ENCODE measurements around the gene NR4A1.

NR4A1 gene

DNA sequence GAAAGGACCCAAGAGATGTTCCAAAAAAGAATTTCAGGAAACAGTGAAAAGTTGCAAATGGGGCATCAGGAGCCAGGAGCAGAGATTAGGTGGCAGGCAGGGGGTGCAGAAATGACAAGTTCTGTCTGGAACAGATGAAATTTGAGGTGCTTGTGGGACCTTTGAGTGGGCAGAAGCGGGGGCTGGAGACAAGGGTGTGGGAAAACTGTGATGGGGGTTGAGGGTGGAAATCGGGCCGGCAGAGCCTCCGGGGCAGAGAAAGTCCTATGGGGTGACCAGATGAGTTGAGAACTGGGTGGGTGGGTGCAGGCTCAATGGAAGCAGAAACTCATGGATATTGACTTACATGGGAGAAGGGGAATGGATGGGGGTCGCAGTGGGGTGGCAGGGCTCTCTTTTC is 1.6 kb upstream of the NR4A1 start:
- TF ChIP-seq SNAI2 (CRISPR knock-in tag; IDR thresholded peaks at IDR 0.05): no peak
- TF ChIP-seq ZNF8 (CRISPR knock-in tag; IDR thresholded peaks at IDR 0.05): no peak
- TF ChIP-seq PPARA (CRISPR knock-in tag; IDR thresholded peaks at IDR 0.05; ENCODE audit: borderline replicate concordance): no peak
- no peak for ATAC-seq

DNA sequence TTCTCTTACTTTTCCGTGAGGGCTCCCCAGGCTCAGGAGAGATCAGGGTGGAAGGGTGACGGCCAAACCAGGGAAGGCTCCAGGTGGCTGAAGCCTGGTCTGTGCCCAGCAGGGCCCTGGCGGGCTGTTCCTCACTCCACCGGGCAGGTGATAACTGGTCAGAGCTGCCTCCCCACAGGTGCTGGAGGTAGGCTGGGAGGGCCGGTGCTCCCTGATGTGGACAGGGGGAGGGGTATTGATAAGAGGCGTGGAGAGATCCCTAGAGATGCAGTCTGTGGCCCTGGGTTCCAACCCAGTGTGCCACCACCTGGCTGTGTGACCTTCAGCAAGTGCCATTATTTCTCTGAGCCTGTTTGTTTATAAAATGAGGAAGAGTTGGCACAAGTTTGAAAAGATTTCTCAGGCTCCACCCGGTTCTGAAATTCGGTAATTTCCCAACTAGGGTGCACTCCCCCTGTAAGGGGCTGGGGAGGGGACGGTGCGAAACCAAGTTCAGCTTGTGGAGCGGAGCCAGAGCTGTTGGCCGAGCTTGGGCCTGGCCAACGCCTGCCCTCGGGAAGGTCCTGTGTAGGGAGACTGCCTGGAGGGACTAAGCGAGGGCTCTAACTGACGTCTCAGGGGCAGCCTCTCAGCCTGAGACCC is 1.0 kb upstream of the NR4A1 start:
- no peak for ATAC-seq
- TF ChIP-seq ZC3H10 (CRISPR knock-in tag; IDR thresholded peaks at IDR 0.05): 0 out of 2 replicates have a peak, but pooled peaks have one; percentile 21
- no peak for TF ChIP-seq ZNF70 (CRISPR knock-in tag; IDR thresholded peaks at IDR 0.05)

DNA sequence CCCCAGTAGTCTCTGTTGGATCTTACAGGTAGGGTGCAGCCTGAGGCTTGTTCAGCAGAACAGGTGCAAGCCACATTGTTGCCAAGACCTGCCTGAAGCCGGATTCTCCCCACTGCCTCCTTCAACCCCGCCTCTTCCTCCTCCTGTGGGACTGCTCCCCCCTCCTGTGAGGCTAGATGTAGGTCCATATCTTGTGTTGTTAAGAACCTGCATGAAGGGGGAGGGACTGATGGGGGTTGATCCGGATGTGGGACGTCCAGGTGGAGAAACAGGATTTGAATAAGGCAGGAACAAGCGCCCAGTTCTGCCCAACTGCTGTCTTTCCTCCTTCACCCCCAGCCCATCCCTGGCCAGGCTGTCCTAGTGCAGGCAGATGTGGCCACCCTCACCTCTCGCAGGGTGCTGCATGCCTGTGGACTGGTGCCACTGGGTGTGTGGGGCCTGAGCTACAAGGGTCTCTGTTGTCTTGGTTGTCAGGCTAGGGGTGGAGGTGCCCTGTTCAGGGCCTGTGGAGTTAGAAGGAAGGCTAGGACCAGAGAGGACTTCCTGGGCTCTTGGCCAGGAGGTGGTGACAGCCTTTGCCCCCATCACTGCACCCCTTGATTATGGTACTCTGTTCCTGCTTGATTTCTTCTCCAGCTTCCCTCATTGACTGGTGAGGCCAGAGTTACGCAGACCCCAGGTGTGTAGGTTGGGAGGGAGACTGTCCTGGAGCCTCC is 1.4 kb downstream of the NR4A1 start:
- no peak for ATAC-seq
- TF ChIP-seq ZFP30 (CRISPR knock-in tag; IDR thresholded peaks at IDR 0.05): no peak
- TF ChIP-seq CREB5 (CRISPR knock-in tag; IDR thresholded peaks at IDR 0.05; ENCODE audit: low read depth): peak; percentile 66

- TF ChIP-seq CREB5 (CRISPR knock-in tag; IDR thresholded peaks at IDR 0.05; ENCODE audit: low read depth) (no peak), ZNF565 (CRISPR knock-in tag; conservative IDR thresholded peaks at IDR 0.05; ENCODE audit: low read depth) (no peak), SNAI2 (CRISPR knock-in tag; IDR thresholded peaks at IDR 0.05) (no peak), ZNF70 (CRISPR knock-in tag; IDR thresholded peaks at IDR 0.05) (no peak), GLIS3 (CRISPR knock-in tag; IDR thresholded peaks at IDR 0.05) (no peak), BACH2 (CRISPR knock-in tag; IDR thresholded peaks at IDR 0.05; ENCODE audit: borderline replicate concordance) (no peak), ZFP3 (CRISPR knock-in tag; IDR thresholded peaks at IDR 0.05) (no peak), ARNTL (CRISPR knock-in tag; IDR thresholded peaks at IDR 0.05; ENCODE audit: borderline replicate concordance, low read depth) (no peak), RARB (CRISPR knock-in tag; IDR thresholded peaks at IDR 0.05) (no peak), ZNF8 (CRISPR knock-in tag; IDR thresholded peaks at IDR 0.05) (no peak), OSR1 (CRISPR knock-in tag; IDR thresholded peaks at IDR 0.05) (no peak), CSRNP3 (CRISPR knock-in tag; IDR thresholded peaks at IDR 0.05) (no peak), TCF4 (CRISPR knock-in tag; IDR thresholded peaks at IDR 0.05; ENCODE audit: borderline replicate concordance) (no peak), TOX (CRISPR knock-in tag; IDR thresholded peaks at IDR 0.05; ENCODE audit: borderline replicate concordance) (no peak), ISL1 (CRISPR knock-in tag; IDR thresholded peaks at IDR 0.05) (no peak)
- TF ChIP-seq, protein P1, sequence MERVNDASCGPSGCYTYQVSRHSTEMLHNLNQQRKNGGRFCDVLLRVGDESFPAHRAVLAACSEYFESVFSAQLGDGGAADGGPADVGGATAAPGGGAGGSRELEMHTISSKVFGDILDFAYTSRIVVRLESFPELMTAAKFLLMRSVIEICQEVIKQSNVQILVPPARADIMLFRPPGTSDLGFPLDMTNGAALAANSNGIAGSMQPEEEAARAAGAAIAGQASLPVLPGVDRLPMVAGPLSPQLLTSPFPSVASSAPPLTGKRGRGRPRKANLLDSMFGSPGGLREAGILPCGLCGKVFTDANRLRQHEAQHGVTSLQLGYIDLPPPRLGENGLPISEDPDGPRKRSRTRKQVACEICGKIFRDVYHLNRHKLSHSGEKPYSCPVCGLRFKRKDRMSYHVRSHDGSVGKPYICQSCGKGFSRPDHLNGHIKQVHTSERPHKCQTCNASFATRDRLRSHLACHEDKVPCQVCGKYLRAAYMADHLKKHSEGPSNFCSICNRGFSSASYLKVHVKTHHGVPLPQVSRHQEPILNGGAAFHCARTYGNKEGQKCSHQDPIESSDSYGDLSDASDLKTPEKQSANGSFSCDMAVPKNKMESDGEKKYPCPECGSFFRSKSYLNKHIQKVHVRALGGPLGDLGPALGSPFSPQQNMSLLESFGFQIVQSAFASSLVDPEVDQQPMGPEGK (CRISPR knock-in tag; IDR thresholded peaks at IDR 0.05; ENCODE audit: borderline replicate concordance): no peak
- TF ChIP-seq, protein P2, sequence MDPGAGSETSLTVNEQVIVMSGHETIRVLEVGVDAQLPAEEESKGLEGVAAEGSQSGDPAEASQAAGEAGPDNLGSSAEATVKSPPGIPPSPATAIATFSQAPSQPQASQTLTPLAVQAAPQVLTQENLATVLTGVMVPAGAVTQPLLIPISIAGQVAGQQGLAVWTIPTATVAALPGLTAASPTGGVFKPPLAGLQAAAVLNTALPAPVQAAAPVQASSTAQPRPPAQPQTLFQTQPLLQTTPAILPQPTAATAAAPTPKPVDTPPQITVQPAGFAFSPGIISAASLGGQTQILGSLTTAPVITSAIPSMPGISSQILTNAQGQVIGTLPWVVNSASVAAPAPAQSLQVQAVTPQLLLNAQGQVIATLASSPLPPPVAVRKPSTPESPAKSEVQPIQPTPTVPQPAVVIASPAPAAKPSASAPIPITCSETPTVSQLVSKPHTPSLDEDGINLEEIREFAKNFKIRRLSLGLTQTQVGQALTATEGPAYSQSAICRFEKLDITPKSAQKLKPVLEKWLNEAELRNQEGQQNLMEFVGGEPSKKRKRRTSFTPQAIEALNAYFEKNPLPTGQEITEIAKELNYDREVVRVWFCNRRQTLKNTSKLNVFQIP (CRISPR knock-in tag; IDR thresholded peaks at IDR 0.05; ENCODE audit: borderline replicate concordance, low read depth): no peak
- ATAC-seq: no peak
These were observed 2.4 kb downstream of the NR4A1 start for GRCh38 chr12:52053536-52054209.
